Colonic mucosa (tissue), 4 donors: ENCODE results near the gene TM4SF18. TPM values are rescaled to one million over a fixed set of nuclear protein-coding genes. Genes with fewer than 3 reads are reported as not detected.
"Not testable (repeated sequence)": the region's sequence is repeated elsewhere in the genome, so short reads cannot be mapped to it uniquely, and the experiment has no call there.

Source experiments
- DNase-seq: peaks from one replicate; pipeline ENCODE4 v3.0.0-alpha.2; 2020
- H3K27ac ChIP-seq: fragments of 200-600 bp; one replicate; pipeline ENCODE4 v1.8.0; 2021
- H3K27me3 ChIP-seq: fragments of 200-600 bp; one replicate; pipeline ENCODE4 v1.8.0; 2021
- H3K36me3 ChIP-seq: fragments of 200-600 bp; one replicate; pipeline ENCODE4 v1.8.0; 2021
- H3K4me1 ChIP-seq: fragments of 200-600 bp; one replicate; pipeline ENCODE4 v1.8.0; 2021; ENCODE audit warnings: mild to moderate bottlenecking
- H3K4me3 ChIP-seq: fragments of 200-600 bp; one replicate; pipeline ENCODE4 v1.8.0; 2021
- H3K9ac ChIP-seq, 2 donors: one replicate each; pipeline ENCODE4 v1.7.0; 2013; ENCODE audit warnings: control low read depth in 2 of 2, low read depth in 2 of 2, low read length in 2 of 2
- H3K9me3 ChIP-seq: fragments of 200-600 bp; one replicate; pipeline ENCODE4 v1.8.0; 2021
- intact Hi-C: fragments of 100-400 bp; cut with DNase I; formaldehyde crosslinking; loops from one replicate; pipeline ENCODE4 v1.14.1; 2022
- total RNA-seq, 2 donors: library from RNA; stranded (reverse); fragmentation: NEBNext Ultra II Directional in 1 of 2; extraction: Animal tissue kit (Norgen Biotek cat#: 25700) in 1 of 2; gene quantifications; one replicate each; pipeline ENCODE4 v1.2.1, GENCODE V29; 2021
- TF ChIP-seq, protein P1 (sequence below): fragments of 200-600 bp; IDR thresholded peaks from one replicate; pipeline ENCODE4 v1.8.0; 2022; ENCODE audit warnings: antibody characterized with exemption, mild to moderate bottlenecking
- donor health status: healthy.
- donor health status: DM: no; HTN: no; CAD: no.
- donor health status: DM: no; HTN: no; CAD: no.

Gene TM4SF18
- total RNA-seq: 1 to 10 TPM in 1 of 2 donors, under 1 TPM in 1; 0.72 to 2.1 TPM

DNA sequence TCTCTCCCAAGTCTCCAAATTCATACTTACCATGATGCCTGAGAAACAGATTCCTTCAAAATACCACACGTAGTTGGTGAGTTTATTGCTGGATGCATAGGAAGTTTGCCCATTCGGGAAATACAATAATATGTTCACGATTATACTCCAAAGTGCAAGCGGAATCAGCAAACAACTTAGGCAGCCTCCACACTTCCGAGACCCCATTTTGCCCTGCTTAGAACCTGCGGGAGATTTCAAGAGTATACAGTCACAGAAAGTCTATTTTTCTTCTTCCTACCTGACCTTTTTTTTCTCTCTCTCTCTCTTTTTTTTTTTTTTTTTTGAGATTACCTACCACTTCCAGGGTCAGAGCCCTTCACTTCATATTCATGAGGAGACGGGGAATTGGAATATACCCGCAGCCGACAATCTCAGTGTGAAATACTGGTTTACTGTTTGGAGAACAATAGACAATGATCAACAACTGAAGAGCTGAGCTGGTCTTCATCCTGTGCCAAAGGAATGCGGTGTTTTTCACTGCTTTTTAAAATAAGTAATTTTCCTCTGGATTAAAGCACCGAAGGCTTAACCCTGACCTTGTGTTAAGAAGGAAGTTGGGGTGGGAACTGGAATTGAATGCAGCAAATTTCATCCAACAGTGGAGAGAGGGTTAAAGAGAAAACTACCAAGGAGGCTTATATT is at the start of gene TM4SF18:
Gene TM4SF18, minus strand, starts transcription at position 461 of the 684 bp plus-strand sequence. Its CDS starts 254 bp downstream, at position 207.
- Histone ChIP-seq H3K27ac (no peak within 1 kb of the TSS), H3K9ac (no peak within 1 kb of the TSS), H3K4me1 (no peaks in the 10 kb centered on the region), H3K27me3 (no peaks in the 10 kb centered on the region), H3K36me3 (no peaks in the 10 kb centered on the region), H3K4me3 (no peak within 1 kb of the TSS), H3K9me3 (no peaks in the 10 kb centered on the region)
- DNase-seq: no peak
- TF ChIP-seq, protein P1, sequence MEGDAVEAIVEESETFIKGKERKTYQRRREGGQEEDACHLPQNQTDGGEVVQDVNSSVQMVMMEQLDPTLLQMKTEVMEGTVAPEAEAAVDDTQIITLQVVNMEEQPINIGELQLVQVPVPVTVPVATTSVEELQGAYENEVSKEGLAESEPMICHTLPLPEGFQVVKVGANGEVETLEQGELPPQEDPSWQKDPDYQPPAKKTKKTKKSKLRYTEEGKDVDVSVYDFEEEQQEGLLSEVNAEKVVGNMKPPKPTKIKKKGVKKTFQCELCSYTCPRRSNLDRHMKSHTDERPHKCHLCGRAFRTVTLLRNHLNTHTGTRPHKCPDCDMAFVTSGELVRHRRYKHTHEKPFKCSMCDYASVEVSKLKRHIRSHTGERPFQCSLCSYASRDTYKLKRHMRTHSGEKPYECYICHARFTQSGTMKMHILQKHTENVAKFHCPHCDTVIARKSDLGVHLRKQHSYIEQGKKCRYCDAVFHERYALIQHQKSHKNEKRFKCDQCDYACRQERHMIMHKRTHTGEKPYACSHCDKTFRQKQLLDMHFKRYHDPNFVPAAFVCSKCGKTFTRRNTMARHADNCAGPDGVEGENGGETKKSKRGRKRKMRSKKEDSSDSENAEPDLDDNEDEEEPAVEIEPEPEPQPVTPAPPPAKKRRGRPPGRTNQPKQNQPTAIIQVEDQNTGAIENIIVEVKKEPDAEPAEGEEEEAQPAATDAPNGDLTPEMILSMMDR: no peak
- intact Hi-C loops: no loop called here

DNA sequence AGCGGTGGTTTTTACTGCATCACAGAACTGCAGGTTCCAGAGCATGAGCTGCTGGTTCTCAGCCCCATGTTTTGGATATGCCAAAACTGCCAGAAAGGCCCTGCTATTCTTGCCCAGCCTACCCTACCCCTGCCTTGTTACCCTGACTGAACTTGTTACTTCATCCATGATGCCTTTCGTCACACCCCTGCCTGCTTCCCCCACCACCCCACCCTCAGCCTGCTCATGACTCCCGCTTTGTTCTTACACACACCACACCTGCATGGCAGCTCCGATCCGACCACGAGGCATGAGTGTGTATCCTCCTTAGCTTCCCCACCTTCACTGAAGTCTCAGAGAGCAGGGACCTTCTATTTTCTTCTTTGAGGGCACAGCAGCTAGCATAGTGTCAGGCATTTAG is 49.1 kb upstream of the TM4SF18 start:
- Histone ChIP-seq H3K27ac (no peak overlapping the region), H3K4me1 (peaks cover 17% of the 10 kb centered on the region), H3K9me3 (no peaks in the 10 kb centered on the region), H3K4me3 (no peak overlapping the region), H3K27me3 (no peaks in the 10 kb centered on the region), H3K36me3 (no peaks in the 10 kb centered on the region), H3K9ac (no peak overlapping the region)
- intact Hi-C loops: no loop called here
- TF ChIP-seq, protein P1: no peak
- no peak for DNase-seq

DNA sequence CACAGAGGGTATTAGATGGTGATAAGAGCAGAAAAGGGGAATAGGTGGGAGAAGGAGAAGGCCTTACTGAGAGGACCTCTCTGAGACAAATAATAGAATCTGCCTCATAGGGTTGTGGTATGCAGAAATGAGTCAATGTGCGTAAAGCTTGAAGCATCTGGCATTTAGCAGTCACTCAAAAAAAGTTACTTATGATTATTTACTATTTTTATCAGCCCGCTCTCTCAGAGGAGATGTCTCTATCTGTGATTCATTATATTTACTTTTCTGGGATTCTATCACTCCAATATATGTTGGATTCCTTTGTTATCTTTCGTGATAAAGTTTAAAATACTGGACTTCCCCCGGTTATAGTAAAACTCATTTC is 48.6 kb upstream of the TM4SF18 start:
- no peak overlapping the region for H3K9ac ChIP-seq
- DNase-seq: no peak
- H3K9me3 ChIP-seq: no peaks in the 10 kb centered on the region

GRCh38 chr3:149381173-149382100 is 48.0 kb upstream of the TM4SF18 start:
- H3K9me3 ChIP-seq: no peaks in the 10 kb centered on the region
- H3K4me1 ChIP-seq: peaks cover 10% of the 10 kb centered on the region
- DNase-seq: no peak
- no peak overlapping the region for H3K9ac ChIP-seq
- no peaks in the 10 kb centered on the region for H3K27me3 ChIP-seq
- intact Hi-C loops: no loop called here
- no peaks in the 10 kb centered on the region for H3K36me3 ChIP-seq
- no peak overlapping the region for H3K27ac ChIP-seq
- no peak overlapping the region for H3K4me3 ChIP-seq
- TF ChIP-seq, protein P1: no peak

More for the DNA sequence above, 48.6 kb upstream of the TM4SF18 start:
- H3K4me3 ChIP-seq: no peak overlapping the region
- peaks cover 15% of the 10 kb centered on the region for H3K4me1 ChIP-seq
- no peaks in the 10 kb centered on the region for H3K27me3 ChIP-seq
- intact Hi-C loops: no loop called here
- TF ChIP-seq, protein P1: no peak
- no peaks in the 10 kb centered on the region for H3K36me3 ChIP-seq
- H3K27ac ChIP-seq: no peak overlapping the region

DNA sequence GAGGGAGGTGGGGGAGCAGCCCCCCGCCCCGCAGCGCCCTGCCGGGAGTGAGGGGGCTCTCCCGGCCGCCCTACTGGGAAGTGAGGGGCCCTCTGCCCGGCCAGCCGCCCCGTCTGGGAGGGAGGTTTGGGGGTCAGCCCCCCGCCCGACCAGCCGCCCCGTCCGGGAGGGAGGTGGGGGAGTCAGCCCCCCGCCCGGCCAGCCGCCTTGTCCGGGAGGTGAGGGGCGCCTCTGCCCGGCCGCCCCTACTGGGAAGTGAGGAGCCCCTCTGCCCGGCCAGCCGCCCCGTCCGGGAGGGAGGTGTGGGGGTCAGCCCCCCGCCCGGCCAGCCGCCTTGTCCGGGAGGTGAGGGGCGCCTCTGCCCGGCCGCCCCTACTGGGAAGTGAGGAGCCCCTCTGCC is 46.8 kb upstream of the TM4SF18 start:
- H3K9me3 ChIP-seq, intact Hi-C loops, H3K4me1 ChIP-seq, H3K27me3 ChIP-seq, H3K27ac ChIP-seq, DNase-seq, H3K9ac ChIP-seq, H3K36me3 ChIP-seq, H3K4me3 ChIP-seq: not testable (repeated sequence)
